Endometrial microvascular endothelial cells (primary cell): ENCODE measurements around the gene CD274. TPM values are rescaled to one million over a fixed set of nuclear protein-coding genes. Genes with fewer than 3 reads are reported as not detected.
"Not testable (repeated sequence)": the region's sequence is repeated elsewhere in the genome, so short reads cannot be mapped to it uniquely, and the experiment has no call there.

ENCODE experiments used
- in situ Hi-C: cut with HindIII; loops from 2 replicates; pipeline ENCODE4 v1.10.0; 2017; ENCODE audit warnings: low sequenced_read_pairs, low pct_unique_long_range_greater_than_20kb; ENCODE audit errors: inconsistent ontology term
- total RNA-seq: library from RNA; depleted of rRNA; stranded (reverse); fragments of >200 nt; gene quantifications from one replicate; pipeline ENCODE4 v1.2.3, GENCODE V29; 2015; ENCODE audit errors: inconsistent ontology term

CD274 gene
- total RNA-seq: 58.4 TPM

DNA sequence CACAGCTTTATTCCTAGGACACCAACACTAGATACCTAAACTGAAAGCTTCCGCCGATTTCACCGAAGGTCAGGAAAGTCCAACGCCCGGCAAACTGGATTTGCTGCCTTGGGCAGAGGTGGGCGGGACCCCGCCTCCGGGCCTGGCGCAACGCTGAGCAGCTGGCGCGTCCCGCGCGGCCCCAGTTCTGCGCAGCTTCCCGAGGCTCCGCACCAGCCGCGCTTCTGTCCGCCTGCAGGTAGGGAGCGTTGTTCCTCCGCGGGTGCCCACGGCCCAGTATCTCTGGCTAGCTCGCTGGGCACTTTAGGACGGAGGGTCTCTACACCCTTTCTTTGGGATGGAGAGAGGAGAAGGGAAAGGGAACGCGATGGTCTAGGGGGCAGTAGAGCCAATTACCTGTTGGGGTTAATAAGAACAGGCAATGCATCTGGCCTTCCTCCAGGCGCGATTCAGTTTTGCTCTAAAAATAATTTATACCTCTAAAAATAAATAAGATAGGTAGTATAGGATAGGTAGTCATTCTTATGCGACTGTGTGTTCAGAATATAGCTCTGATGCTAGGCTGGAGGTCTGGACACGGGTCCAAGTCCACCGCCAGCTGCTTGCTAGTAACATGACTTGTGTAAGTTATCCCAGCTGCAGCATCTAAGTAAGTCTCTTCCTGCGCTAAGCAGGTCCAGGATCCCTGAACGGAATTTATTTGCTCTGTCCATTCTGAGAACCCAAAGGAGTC, at the start of gene CD274:
Gene CD274, plus strand, starts transcription at position 184 of the 733 bp plus-strand sequence. CDS start 5,572 bp downstream, outside the sequence.
- in situ Hi-C loops: loop anchor here (10.0 kb wide), 1 partner anchor 266 kb away; the partner anchor contains the start of gene INSL6

DNA sequence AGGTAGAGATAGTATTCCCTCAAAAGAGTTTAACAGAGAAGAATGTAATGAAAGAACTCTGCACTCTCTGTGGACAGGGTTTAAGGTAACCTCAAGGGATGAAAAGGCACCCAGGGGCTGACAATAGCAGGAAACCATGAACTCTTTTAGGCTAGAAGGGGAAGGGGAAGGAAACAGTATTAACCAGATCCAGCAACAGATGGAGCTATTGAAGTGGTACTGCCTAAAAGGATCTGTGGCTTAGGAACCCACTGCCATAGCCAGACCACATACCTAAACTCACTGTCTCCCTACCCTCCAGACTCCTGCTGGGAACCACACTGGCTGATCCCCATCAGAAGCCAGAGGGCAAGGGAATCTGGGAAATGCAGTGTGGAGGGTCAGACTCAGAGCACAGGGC, 48.1 kb upstream of the CD274 start:
- in situ Hi-C loops: no loop called here

DNA sequence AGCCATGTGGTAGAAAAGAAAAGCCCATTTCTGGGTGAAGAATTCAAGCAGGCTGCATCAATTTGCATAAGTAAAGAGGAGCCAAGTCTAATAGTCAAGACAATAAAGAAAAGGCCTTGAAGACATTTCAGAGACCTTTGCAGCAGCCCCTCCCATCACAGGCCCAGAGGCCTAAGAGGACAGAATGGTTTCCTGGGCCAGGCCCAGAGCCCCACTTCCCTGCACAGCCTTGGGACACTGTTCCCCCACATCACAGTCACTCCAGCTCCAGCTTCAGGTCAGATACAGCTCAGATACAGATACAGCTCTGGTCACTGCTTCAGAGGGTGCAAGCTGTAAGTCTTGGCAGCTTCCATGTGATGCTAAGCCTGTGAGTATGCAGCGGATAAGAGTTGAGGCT, 41.7 kb upstream of the CD274 start:
- in situ Hi-C loops: no loop called here

- in situ Hi-C loops: no loop called here
These were observed 33.4 kb upstream of the CD274 start for GRCh38 chr9:5416953-5417352.

DNA sequence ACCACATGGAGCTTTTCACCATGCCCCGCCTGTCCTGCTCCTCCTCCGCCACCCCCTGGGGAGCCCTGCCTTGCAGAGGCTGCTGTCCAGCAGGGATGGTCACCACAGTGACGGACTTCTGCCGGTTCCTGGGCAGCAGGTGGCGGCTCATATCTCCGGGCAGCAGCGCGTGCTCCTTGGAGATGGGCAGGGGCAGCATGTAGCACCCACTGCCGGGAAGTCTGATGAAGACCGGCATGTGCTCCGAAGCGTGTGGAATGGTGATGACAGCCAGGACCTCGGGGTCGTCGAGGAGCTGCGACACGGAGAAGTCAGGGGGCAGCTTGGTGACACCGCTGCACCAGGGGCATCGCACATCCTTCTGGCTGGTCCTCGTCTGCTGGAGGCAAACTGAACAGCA, 31.9 kb upstream of the CD274 start:
- in situ Hi-C loops: no loop called here

- in situ Hi-C loops: no loop called here
These were observed 30.4 kb upstream of the CD274 start for GRCh38 chr9:5419987-5420386.

DNA sequence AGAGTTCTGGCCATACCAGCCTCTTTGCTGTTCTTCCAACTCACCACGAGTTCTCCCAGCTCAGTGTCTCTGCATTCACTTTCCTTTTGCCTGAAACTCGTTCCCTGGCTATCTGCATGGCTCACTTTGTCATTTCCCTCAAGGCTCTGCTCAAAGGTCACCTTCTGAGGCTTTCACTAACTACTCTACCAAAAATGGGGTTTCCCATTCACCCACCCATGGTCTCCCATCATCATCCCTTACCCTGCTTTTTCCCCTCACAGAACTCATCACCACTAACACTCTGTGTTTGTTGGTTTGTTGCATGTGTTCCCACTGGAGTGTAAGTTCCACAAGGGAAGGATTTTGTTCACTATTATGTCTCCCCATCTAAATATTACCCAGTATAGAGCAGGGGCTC, 29.2 kb upstream of the CD274 start:
- in situ Hi-C loops: no loop called here

- in situ Hi-C loops: no loop called here
These were observed 28.1 kb upstream of the CD274 start for GRCh38 chr9:5422276-5422675.

- in situ Hi-C loops: no loop called here
These were observed 25.2 kb upstream of the CD274 start for GRCh38 chr9:5425006-5425628.

GRCh38 chr9:5427005-5427404, 23.3 kb upstream of the CD274 start:
- in situ Hi-C loops: no loop called here

DNA sequence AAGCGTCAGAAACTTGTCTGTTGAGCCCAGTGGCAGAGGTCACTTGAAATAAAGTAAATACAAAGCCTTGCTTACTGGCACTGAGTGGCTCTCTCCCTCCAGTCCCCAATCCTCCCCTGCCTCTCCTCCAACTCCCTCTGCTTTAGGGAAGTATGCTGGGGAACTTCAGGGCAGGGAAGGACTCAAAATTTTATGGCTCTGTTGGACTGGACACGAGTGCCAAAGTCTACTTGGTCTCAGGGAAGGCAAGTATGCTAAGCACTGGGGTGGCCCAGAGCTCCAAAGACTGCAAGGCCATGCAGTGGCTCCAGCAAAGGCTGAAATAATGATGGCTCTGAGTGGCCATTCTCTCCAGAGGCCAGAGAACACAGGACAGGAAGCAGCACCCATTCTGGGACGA, 22.2 kb upstream of the CD274 start:
- in situ Hi-C loops: no loop called here

DNA sequence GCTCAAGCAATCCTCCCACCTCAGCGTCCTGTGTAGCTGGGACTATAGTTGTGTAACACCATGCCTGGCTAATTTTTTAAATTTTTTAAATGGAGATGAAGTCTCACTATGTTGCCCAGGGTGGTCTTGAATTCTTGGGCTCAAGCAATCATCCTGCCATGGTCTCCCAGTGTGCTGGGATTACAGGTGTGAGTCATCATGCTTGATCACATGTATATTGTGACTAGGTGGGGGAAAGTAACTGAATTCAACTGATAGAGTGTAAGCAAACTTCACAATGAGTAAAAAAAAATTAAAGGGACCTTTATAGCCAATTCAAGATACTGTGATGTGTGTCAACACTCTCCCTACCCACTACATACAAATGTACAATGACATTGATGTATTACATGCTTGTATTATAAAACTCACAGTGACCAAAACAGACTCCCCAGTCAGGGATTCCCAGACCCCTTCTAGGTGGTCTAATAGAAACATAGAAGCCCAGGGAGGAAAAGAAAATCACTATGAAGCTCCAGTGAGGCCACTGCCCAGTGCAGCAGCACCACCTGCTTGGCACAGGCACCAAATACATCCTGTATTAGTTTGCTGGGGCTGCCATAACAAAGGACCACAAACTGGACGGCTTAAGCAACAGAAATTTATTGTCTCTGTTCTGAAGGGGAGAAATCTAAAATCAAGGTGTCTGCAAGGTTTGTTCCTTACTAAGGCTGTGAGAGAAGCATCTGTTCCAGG, 21.4 kb upstream of the CD274 start:
- in situ Hi-C loops: no loop called here

GRCh38 chr9:5429873-5430564, 20.3 kb upstream of the CD274 start:
- in situ Hi-C loops: no loop called here

DNA sequence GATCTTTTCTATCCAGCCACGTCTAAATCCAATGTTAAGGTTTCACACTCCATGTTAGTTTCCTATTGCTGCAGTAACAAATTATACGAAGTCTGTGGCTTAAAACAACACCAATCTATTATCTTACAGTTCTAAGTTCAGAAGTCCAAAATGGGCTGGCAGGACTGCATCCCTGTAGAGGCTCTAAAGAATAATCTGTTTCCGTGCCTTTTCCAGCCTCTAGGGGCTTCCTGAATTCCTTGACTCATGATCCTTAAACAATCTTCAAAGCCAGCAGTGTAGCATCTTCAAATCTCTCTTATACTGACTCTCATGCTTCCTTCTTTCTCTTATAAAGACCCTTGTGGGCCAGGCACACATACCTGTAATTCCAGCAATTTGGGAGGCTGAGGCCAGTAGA, 19.4 kb upstream of the CD274 start:
- in situ Hi-C loops: no loop called here

DNA sequence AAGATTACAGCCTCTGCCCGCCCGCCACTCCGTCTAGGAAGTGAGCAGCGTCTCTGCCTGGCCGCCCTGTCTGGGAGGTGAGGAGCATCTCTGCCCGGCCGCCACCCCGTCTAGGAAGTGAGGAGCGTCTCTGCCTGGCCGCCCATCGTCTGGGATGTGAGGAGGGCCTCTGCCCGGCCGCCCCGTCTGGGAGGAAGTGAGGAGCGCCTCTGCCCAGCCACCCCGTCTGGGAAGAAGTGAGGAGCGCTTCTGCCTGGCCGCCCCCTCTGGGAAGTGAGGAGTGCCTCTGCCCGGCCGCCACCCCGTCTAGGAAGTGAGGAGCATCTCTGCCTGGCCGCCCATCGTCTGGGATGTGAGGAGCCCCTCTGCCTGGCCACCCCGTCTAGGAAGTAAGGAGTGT, 17.5 kb upstream of the CD274 start:
- in situ Hi-C loops: not testable (repeated sequence)

- in situ Hi-C loops: not testable (repeated sequence)
These were observed 17.0 kb upstream of the CD274 start for GRCh38 chr9:5433328-5433727.

DNA sequence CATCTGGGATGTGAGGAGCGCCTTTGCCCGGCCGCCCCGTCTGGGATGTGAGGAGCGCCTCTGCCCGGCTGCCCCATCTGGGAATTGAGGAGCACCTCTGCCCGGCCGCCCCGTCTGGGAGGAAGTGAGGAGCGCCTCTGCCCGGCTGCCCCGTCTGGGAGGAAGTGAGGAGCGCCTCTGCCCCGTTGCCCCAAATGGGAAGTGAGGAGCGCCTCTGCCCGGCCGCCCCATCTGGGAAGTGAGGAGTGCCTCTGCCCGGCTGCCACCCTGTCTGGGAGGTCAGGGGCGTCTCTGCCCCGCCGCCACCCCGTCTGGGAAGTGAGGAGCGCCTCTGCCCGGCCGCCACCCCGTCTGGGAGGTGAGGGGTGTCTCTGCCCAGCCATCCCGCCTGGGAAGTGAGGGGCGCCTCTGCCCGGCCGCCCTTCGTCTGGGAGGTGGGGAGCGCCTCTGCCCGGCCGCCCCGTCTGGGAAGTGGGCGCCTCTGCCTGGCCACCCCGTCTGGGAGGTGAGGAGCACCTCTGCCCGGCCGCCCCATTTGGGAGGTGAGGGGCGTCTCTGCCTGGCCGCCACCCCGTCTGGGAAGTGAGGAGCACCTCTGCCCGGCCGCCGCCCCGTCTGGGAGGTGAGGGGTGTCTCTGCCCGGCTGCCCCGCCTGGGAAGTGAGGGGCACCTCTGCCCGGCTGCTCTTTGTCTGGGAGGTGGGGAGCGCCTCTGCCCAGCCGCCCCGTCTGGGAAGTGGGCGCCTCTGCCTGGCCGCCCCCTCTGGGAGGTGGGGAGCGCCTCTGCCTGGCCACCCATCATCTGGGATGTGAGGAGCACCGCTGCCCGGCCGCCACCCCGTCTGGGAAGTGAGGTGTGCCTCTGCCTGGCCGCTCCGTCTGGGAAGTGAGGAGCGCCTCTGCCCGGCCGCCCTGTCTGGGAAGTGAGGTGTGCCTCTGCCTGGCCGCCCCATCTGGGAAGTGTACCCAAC, 16.2 kb upstream of the CD274 start:
- in situ Hi-C loops: not testable (repeated sequence)

GRCh38 chr9:5435912-5436311, 14.4 kb upstream of the CD274 start:
- in situ Hi-C loops: no loop called here
